GM12892 (cell line): ENCODE data around the gene KIF25.

Experiments used
- DNase-seq: peaks from one replicate; pipeline ENCODE4 v3.0.0; 2011; ENCODE audit not compliant: insufficient read length
- FAIRE-seq: peaks from 2 replicates; lab custom pipeline; 2011; peaks lifted over from hg19 to GRCh38; lab: Jason Lieb, UNC
- POLR2A ChIP-seq: IDR thresholded peaks from 2 replicates; pipeline ENCODE4 v1.6.1; 2011; ENCODE audit warnings: low read depth, low read length, control low read depth
- POLR2AphosphoS5 ChIP-seq: IDR thresholded peaks from 2 replicates; pipeline ENCODE4 v1.6.1; 2011; ENCODE audit warnings: low read depth, low read length, control low read depth
- TAF1 ChIP-seq: IDR thresholded peaks from 2 replicates; pipeline ENCODE4 v1.6.1; 2011; ENCODE audit warnings: low read depth, mild to moderate bottlenecking, control low read depth, low read length, borderline replicate concordance

KIF25 gene

DNA sequence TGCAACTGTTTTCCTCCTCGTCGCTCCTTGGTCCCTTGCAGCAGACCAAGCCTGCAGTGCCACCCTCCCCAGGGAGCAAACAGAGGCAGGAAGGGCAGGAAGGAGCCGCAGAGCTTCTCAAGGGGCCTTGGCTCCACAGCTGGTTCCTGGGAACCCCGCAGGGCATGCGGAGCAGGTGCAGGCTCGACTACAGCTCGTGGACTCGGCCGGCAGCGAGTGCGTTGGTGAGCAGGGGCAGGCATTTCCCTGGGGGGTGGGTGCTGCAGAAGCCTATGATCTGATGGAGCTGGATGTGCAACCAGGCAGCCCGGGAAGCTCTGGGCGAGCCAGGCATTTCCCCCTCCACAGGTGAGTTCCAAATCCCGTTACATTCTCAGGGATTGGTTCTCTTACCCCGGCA, 44.5 kb downstream of the KIF25 start:
- no peak for DNase-seq
- no peak for FAIRE-seq
- no peak for TF ChIP-seq TAF1
- TF ChIP-seq POLR2AphosphoS5, result no peak
- TF ChIP-seq POLR2A, result no peak

DNA sequence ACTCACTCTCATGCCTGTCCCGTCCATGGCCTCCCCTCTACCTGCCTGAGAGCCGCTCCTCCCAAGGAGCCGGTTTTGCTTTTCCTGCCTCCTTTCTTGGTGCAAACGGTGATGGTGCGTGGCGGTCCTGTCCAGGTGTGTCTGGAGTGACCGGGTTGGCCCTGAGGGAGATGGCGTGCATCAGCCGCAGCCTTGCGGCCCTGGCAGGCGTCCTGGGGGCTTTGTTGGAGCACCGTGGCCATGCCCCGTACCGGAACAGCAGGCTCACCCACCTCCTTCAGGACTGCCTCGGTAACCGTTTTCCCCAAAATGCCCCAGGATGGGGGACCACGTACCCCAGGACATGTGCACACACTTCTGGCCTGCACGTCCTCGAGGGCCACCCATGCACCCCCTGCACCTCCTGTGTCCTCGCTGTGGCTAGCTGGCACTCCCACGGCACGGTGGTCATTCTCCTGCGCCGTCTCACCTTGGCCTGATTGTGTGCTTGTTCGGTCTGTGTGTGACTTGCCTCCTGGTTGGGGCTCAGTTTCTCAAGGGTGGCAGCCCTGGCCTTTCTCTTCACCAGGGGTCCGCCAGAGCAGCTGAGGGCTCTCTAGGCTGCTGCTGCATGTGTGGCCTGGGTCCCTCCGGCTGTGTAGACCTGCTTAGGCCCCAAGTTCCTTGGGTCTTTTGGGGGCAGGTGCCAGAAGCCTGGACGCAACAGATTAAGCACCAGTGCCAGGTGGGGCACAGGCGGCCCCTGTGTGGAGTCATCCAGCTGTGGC, 45.1 kb downstream of the KIF25 start:
- no peak for TF ChIP-seq TAF1
- TF ChIP-seq POLR2AphosphoS5, result no peak
- no peak for TF ChIP-seq POLR2A
- no peak for FAIRE-seq
- no peak for DNase-seq

DNA sequence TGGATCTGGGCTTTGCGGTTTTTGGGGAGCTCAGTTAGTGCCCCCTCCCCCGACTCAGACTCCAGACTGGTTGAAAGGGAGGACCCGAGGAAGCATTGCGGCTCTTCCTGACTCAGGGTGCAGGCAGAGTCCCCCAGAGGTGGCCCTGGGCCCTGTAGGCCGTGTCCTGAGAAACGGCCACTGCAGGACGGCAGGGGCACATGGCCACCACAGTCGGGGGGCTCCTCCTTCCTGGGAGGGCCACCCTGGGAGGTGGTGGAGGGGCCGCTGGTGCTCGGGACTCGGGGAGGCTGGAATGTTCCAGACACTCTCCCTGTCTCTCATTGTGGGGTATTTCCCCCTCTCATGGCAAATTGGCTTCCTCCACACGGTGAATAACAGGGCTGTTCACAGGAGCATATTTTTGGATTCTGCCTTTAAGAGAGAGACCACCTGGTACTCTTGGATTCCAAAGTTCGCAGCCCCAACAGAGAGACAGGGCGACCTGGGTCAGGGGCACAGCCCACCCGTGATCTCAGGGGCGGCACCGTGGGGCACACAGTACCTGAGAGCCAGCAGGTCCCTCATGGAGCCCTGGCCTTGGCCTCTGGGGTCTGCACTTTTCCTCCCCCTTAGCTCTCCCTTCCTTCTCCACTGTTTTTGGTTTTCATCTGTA, 45.8 kb downstream of the KIF25 start:
- FAIRE-seq, result no peak
- TF ChIP-seq POLR2A (no peak), POLR2AphosphoS5 (no peak), TAF1 (no peak)

DNA sequence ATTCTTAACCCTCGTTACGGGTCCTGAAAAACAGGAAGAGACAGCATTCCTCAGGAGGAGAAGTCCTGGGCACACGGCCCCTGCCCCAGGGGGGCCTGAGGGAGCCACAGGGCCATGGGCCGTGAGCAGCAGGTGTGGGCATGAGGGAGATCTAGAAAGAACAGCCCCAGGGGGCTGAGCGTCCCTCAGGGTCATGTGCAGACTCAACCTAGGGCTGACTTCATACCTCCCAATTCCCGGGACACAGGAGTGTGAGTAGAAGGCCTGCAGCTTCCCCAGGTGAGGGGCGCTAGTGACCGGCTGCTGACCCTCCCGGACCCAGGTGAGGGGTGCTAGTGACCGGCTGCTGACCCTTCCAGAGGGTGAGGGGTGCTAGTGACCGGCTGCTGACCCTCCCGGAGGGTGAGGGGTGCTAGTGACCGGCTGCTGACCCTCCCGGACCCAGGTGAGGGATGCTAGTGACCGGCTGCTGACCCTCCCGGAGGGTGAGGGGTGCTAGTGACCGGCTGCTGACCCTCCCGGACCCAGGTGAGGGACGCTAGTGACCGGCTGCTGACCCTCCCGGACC, 46.5 kb downstream of the KIF25 start:
- DNase-seq (no peak), FAIRE-seq (no peak)
- TF ChIP-seq POLR2A, result no peak
- TF ChIP-seq TAF1, result no peak
- TF ChIP-seq POLR2AphosphoS5, result no peak

More for the DNA sequence above, 45.8 kb downstream of the KIF25 start:
- no peak for DNase-seq

DNA sequence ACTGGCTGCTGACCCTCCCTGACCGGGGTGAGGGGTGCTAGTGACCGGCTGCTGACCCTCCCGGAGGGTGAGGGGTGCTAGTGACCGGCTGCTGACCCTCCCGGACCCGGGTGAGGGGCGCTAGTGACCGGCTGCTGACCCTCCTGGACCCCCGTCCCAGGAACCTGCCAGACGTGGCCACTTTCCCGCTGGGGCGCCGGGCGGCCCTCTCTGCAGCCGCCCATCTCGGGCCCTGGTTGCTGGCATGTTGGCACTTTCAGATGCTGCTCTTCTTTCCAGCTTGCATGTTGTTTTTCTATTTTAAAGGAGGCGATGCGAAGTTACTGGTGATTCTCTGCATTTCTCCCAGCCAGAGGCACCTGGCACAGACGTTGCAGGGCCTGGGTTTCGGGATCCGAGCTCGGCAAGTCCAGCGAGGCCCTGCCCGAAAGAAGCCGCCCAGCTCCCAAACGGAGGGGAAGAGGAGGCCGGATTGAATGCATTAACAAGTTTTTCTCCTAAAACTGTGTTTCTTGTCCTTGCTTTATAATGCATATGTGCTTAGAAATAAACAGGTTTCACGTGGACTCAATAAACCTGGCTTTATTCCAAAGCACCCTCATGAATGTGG, 47.2 kb downstream of the KIF25 start:
- TF ChIP-seq POLR2AphosphoS5 (no peak), TAF1 (no peak), POLR2A (no peak)
- no peak for FAIRE-seq
- no peak for DNase-seq

DNA sequence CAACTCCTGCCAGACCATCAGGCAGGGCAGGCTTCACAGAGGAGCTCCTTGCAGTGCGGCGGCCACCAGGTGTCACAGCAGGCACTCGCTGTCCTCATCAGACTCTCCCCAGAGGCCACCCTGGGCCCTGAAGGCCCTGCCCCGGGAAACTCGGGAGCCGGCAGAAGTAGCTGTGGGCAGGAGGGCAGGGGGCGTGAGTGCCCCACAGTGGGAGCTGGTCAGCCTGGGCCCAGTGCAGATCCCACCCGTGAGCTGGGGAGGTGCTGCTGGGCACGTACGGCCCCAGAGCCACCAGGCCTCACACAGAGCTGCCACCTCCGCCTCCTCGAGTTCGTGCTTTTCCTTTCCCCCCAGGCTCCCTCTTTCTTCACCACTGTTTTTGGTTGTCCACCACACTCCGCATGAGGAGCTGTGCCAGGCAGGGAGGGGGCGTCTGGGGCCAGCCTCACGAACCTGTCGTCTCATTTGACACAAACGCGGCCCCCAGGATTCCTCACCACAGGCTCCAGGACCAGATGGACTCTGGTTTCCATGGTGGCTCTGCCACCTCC, 47.7 kb downstream of the KIF25 start:
- FAIRE-seq (no peak), DNase-seq (no peak)
- TF ChIP-seq TAF1 (no peak), POLR2A (no peak), POLR2AphosphoS5 (no peak)

DNA sequence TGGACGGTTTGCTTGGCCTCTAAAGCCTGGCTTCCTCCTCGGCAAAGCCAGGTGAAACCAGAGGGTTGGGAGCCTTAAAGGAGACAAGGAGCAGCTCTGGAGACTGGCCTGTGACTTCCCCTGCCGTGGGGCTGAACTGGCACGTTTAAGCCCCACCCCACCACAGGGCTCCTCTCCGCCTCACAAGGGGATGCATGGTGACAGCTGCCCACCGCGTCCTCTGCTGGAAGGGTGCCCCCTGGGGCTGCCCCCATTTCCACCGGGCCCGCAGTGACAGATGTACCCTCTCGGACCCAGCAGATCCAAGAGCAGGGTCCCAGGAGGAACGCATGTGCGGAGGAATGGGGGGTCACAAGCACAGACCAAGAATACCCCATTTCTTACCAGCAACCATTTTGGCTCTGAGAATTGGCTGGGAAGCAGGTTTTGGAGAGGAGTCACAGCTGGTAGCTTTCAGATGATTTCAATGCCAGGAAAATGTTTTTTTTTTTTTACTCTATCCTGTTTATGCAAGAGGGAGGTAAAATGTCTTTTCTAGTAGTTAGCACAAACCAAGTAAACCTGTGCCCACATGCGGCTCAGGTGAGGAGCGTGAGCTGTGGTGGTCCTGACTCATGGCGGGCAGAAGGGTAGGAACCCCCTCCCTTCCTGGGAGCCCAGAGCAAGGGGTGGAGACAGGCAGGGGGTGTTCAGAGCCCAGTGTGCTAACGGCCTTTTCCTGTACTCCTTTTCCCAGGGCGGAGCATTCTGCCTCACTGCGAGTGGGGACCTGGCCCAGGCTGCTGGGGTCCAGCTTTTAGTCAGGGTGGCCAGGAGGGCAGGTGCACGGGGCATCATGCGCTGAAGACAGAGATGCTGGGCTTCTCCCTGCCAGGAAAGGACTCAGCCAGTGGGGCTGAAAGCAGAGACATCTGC, 48.5 kb downstream of the KIF25 start:
- TF ChIP-seq TAF1, result no peak
- no peak for TF ChIP-seq POLR2AphosphoS5
- TF ChIP-seq POLR2A, result no peak
- FAIRE-seq (no peak), DNase-seq (no peak)

DNA sequence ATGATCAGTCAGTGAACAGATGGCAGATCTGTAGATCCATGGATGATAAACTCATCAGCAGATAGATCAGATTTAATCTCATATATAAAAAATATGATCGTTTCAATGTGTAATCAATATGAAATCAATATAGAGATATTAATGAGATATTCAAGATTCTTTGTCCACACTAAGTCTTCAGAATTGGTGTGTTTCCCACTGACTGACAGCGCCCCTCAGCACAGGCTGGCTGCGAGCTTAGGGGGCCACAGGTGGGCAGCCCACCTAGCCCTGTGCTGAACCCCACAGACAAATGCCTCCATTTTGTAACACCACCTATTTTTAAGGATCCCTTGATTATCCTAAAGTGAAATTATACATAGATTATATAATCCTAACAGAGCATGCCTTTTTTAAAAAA, 49.2 kb downstream of the KIF25 start:
- TF ChIP-seq TAF1 (no peak), POLR2AphosphoS5 (no peak), POLR2A (no peak)
- no peak for DNase-seq

DNA sequence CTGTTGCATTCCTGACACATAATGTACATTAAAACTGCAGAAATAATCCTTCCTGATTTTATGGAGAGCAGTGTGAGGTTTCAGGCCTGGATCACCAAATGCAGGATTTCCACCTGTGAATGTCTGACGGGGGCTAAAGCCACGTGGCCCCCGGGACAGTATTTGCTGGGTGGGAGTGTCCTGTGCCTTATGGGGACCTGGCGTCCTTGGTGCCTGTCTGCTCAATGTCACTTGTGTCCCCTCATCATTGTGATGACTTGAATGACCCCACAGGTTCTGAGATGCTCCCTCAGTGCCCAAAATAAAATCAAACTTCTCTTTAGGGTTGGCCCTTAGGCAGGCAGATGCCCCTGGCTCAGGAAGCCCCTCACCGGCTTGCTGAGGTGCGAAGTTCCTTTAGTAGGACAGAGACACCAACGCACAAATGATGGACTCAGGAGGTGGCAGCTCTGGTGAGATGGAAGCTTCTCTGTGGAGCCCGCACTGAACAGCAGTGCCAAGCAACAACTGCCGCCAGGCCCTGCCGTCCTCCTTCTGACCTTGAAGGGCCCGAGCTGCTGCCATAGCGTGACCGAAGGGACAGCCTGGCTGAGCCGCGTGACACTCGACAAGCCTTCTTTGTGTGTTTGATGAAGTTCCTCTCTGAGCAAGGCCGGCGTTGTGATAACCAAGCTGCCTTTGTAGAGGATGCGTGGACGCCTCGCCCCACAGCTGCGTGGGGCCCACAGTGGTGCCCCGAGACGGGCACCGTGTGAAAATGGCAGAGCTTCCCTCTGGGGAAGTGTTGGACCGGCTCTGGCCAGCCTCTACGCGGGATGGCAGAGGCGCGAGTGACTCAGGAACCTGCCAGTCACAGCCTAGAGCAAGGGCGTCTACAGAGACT, 50.6 kb downstream of the KIF25 start:
- no peak for TF ChIP-seq POLR2A
- TF ChIP-seq TAF1, result no peak
- TF ChIP-seq POLR2AphosphoS5, result no peak
- no peak for FAIRE-seq
- DNase-seq, result no peak

More for the DNA sequence above, 49.2 kb downstream of the KIF25 start:
- no peak for FAIRE-seq

DNA sequence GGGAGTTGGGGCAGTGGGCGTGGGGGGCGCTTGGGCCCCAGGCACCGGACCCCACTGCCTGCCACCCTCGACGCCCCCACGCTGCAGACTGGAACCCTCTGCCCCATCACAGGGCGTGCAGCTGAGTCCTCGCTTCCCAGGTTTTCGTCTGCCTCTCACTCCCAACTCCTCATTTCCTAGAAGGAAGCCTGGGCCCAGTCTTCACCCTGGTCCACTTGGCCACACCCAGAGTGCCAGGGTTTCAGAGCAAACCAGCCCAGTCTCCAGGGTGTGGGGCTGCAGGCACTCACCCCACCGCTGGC, 51.2 kb downstream of the KIF25 start:
- FAIRE-seq (no peak), DNase-seq (no peak)
- TF ChIP-seq TAF1 (no peak), POLR2A (no peak), POLR2AphosphoS5 (no peak)

DNA sequence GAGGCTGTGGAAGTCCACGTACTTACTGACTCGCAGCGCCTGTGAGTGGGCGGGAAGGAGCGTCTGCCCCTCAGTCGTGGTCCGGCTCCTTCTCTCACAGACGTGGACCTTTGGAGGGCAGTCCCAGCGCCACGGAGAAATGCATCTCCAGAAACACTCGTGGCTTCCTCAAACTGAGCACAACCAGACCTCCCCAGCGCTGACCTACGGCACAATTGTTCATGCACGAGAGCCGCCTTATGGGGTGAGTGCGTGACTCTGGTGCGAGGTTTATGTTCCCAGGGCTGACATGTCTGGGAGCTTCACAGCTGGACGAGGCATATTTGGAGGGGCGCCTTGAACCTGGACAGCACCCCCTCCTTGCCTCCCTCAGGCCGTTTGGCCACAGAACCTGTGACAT, 51.8 kb downstream of the KIF25 start:
- no peak for FAIRE-seq
- no peak for DNase-seq
- TF ChIP-seq POLR2A (no peak), POLR2AphosphoS5 (no peak), TAF1 (no peak)
